Measurements from ENCODE around the gene SUGCT.

SUGCT gene

GRCh38 chr7:40889099-40889498, 754.3 kb downstream of the SUGCT start:
- no peak overlapping the region for H3K4me3 Mint-ChIP-seq
- no peaks in the 10 kb centered on the region for H3K27me3 Mint-ChIP-seq (ENCODE audit: low read depth)
- peaks cover 4% of the 10 kb centered on the region for H3K36me3 Mint-ChIP-seq (ENCODE audit: low read depth)
- H3K27ac Mint-ChIP-seq = peak overlapping the region in 1 of 3 experiments; percentile 24
- peaks cover 11% of the 10 kb centered on the region for H3K4me1 Mint-ChIP-seq
- TF ChIP-seq CTCF (IDR thresholded peaks at IDR 0.05; ENCODE audit: unreplicated experiment in 3 of 3) = no peak
- peaks cover 25% of the 10 kb centered on the region for H3K9me3 Mint-ChIP-seq

DNA sequence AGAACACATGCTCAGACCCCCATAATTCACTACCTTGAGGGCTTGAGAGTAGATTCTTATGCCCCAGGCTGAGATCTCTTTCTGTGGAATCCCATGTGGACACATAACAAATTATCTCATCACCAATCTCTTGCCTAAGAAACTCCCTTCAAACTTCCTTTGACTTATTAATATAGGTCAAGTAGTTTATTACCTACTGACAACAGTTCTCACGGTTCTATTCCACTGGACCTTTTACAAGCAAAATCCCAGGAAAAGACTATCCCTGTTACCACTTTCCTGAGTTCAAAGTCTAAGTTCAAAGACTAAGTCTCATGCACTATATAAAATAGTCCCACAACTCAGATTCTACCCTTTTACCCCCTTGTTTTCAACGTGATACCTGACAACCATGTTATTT, 754.7 kb downstream of the SUGCT start:
- peaks cover 7% of the 10 kb centered on the region for H3K4me1 Mint-ChIP-seq
- H3K9me3 Mint-ChIP-seq = peaks cover 27% of the 10 kb centered on the region
- H3K27ac Mint-ChIP-seq = no peak overlapping the region
- no peak for TF ChIP-seq CTCF (IDR thresholded peaks at IDR 0.05; ENCODE audit: unreplicated experiment in 3 of 3)
- peaks cover 4% of the 10 kb centered on the region for H3K36me3 Mint-ChIP-seq (ENCODE audit: low read depth)
- no peak overlapping the region for H3K4me3 Mint-ChIP-seq
- H3K27me3 Mint-ChIP-seq (ENCODE audit: low read depth) = no peaks in the 10 kb centered on the region

- no peaks in the 10 kb centered on the region for H3K27me3 Mint-ChIP-seq (ENCODE audit: low read depth)
- peaks cover 31% of the 10 kb centered on the region for H3K9me3 Mint-ChIP-seq
- no peak for TF ChIP-seq CTCF (IDR thresholded peaks at IDR 0.05; ENCODE audit: unreplicated experiment in 3 of 3)
- H3K36me3 Mint-ChIP-seq (ENCODE audit: low read depth) = peaks cover 4% of the 10 kb centered on the region
- no peak overlapping the region for H3K4me3 Mint-ChIP-seq
- H3K4me1 Mint-ChIP-seq = peaks cover 5% of the 10 kb centered on the region
- H3K27ac Mint-ChIP-seq = no peak overlapping the region
Observed at GRCh38 chr7:40890088-40890692, 755.4 kb downstream of the SUGCT start.

DNA sequence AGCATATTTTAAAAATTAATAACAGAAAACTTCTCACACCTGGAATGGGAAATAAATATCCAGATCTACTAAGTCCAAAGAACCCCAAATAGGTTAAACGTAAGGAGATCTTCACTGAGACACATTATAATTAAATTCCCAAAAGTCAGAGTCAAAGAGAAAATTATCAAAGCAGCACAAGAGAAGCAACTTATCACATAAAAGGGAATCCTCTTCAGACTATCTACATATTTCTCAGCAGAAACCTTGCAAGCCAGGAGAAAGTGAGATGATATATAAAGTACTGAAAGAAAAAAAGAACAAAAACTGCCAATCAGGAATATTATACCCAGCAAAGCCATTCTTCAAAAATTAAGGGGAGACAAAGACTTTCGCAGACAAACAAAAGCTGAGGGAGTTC, 756.4 kb downstream of the SUGCT start:
- peaks cover 4% of the 10 kb centered on the region for H3K36me3 Mint-ChIP-seq (ENCODE audit: low read depth)
- H3K27me3 Mint-ChIP-seq (ENCODE audit: low read depth) = no peaks in the 10 kb centered on the region
- no peak overlapping the region for H3K4me3 Mint-ChIP-seq
- TF ChIP-seq CTCF (IDR thresholded peaks at IDR 0.05; ENCODE audit: unreplicated experiment in 3 of 3) = no peak
- H3K9me3 Mint-ChIP-seq = peaks cover 35% of the 10 kb centered on the region
- H3K27ac Mint-ChIP-seq = no peak overlapping the region
- H3K4me1 Mint-ChIP-seq = no peaks in the 10 kb centered on the region

- no peak overlapping the region for H3K4me3 Mint-ChIP-seq
- H3K27ac Mint-ChIP-seq = no peak overlapping the region
- H3K9me3 Mint-ChIP-seq = peaks cover 31% of the 10 kb centered on the region
- no peak for TF ChIP-seq CTCF (IDR thresholded peaks at IDR 0.05; ENCODE audit: unreplicated experiment in 3 of 3)
- no peaks in the 10 kb centered on the region for H3K27me3 Mint-ChIP-seq (ENCODE audit: low read depth)
- H3K4me1 Mint-ChIP-seq = peaks cover 7% of the 10 kb centered on the region
- peaks cover 7% of the 10 kb centered on the region for H3K36me3 Mint-ChIP-seq (ENCODE audit: low read depth)
Observed at GRCh38 chr7:40899151-40899550, 764.3 kb downstream of the SUGCT start.
